ENCODE measurements around the gene CADM2.

- TF ChIP-seq POLR2A (IDR thresholded peaks at IDR 0.05; ENCODE audit: low read length) (no peak), GATA1 (IDR thresholded peaks at IDR 0.05; ENCODE audit: low read depth, low read length) (no peak)
These were observed 213.2 kb downstream of the CADM2 start for GRCh38 chr3:85171976-85172375.

Data from erythroblast (primary cell).